MCF 10A (cell line): ENCODE results near the gene ZDHHC1. TPM values are rescaled to one million over a fixed set of nuclear protein-coding genes. Genes with fewer than 3 reads are reported as not detected.
A peak's percentile ranks its signal among the peaks of the same experiment; 100 is the strongest.

Source experiments
- BruUV-seq: library from RNA; stranded (reverse); fragments of 400-500 nt; replicated peaks from 2 replicates; lab custom pipeline; 2021; lab: Mats Ljungman, UMichigan
- CTCF ChIA-PET: fragments of 300-600 bp; sonication (Branson Sonifier 250); formaldehyde crosslinking; extraction: SDS; loops from one replicate; lab custom pipeline; 2021; ENCODE audit warnings: antibody characterized with exemption, inconsistent platforms; lab: Yijun Ruan, JAX
- POLR2A ChIA-PET: fragments of 300-600, 350-650 bp; sonication (Branson Sonifier 250); formaldehyde crosslinking; extraction: SDS; loops from one replicate; lab custom pipeline; 2020; ENCODE audit warnings: antibody characterized with exemption, inconsistent platforms; lab: Yijun Ruan, JAX
- DNase-seq: peaks from one replicate; pipeline ENCODE4 v3.0.0-alpha.2; 2018; ENCODE audit not compliant: unreplicated experiment
- H3K27ac Mint-ChIP-seq: one replicate; pipeline ENCODE4 v1.8.0; 2022; ENCODE audit warnings: mild to moderate bottlenecking, low read depth, mixed read lengths; ENCODE audit not compliant: unreplicated experiment
- H3K27me3 Mint-ChIP-seq: one replicate; pipeline ENCODE4 v1.8.0; 2022; ENCODE audit warnings: mixed read lengths; ENCODE audit not compliant: insufficient read depth, unreplicated experiment
- H3K36me3 Mint-ChIP-seq: one replicate; pipeline ENCODE4 v1.8.0; 2022; ENCODE audit warnings: mild to moderate bottlenecking, moderate library complexity, mixed read lengths; ENCODE audit not compliant: insufficient read depth, unreplicated experiment
- H3K4me1 Mint-ChIP-seq: one replicate; pipeline ENCODE4 v1.8.0; 2022; ENCODE audit warnings: mixed read lengths; ENCODE audit not compliant: insufficient read depth, unreplicated experiment
- H3K4me3 Mint-ChIP-seq: one replicate; pipeline ENCODE4 v1.8.0; 2022; ENCODE audit warnings: mild to moderate bottlenecking, moderate library complexity, mixed read lengths; ENCODE audit not compliant: unreplicated experiment
- H3K9me3 Mint-ChIP-seq: one replicate; pipeline ENCODE4 v1.8.0; 2022; ENCODE audit warnings: mixed read lengths; ENCODE audit not compliant: unreplicated experiment
- CTCF ChIP-seq: fragments of 200-600 bp; IDR thresholded peaks from one replicate; pipeline ENCODE4 v1.8.0; 2022; ENCODE audit warnings: antibody characterized with exemption, mild to moderate bottlenecking; ENCODE audit not compliant: unreplicated experiment
- intact Hi-C: fragments of 100-400 bp; cut with micrococcal nuclease; formaldehyde crosslinking; loops from 2 replicates; pipeline ENCODE4 v1.14.1; 2022
- total RNA-seq: library from RNA; stranded (reverse); gene quantifications from 2 replicates; pipeline ENCODE4 v1.2.3, GENCODE V29; 2022

Gene ZDHHC1
- total RNA-seq, 1 experiment from 2014 or later = 5.9 TPM

DNA sequence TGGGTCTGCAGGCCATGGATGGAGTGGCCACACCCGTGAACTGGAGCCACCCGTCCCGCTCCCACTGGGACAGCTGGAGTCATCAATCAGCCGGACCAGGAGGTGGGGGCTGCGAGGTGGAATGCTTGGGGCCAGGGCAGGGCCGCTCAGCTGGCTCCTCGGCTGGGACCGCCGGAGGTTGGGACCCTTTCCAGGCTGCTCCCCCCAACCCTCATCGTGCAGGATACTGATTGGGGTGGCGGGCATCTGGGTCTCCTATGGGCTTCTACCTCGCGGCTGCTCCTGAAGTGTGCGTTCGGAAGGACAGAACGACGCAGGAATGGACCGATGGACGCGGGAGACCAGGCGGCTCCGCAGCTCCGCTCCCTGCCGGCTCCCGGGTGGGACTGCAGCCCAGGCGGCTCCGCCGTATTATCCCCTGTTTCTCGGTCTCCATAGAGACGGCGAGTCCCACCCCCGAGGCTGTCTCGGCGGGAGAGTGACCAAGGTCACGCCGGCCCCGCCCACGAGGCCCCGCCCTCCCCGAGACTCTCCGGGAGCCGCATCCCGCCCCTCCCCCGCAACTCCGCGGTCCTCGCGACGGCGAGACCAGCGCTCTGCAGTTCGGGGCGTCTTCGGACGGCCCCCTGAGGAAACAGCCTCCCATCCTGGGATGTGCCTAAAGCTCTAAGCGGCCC lies 23.0 kb downstream of the ZDHHC1 start, which contains the start of gene TPPP3:
Gene TPPP3, minus strand, starts transcription at position 388 of the 677 bp plus-strand sequence. CDS start 2,387 bp downstream, outside the sequence.
- Mint-ChIP-seq H3K4me3 (no peak within 1 kb of the TSS), H3K27ac (peak within 1 kb of the TSS; percentile 44), H3K4me1 (peaks cover 14% of the 10 kb centered on the region), H3K9me3 (no peaks in the 10 kb centered on the region), H3K27me3 (no peaks in the 10 kb centered on the region), H3K36me3 (no peaks in the 10 kb centered on the region)
- no peak for TF ChIP-seq CTCF
- intact Hi-C loops = no loop called here
- ChIA-PET POLR2A (no interaction called here), CTCF (interaction anchor here (0.6 to 0.7 kb wide), 2 partner anchors 34 to 400 kb away, joined by 3 read pairs; no protein-coding TSS in a partner anchor)
- no TSS peak for BruUV-seq
- no peak for DNase-seq

GRCh38 chr16:67392301-67393059 lies 23.8 kb downstream of the ZDHHC1 start:
- ChIA-PET CTCF (interaction anchor here (0.6 to 0.7 kb wide), 2 partner anchors 35 to 399 kb away, joined by 3 read pairs; no protein-coding TSS in a partner anchor), POLR2A (no interaction called here)
- Mint-ChIP-seq H3K4me1 (peaks cover 14% of the 10 kb centered on the region), H3K36me3 (no peaks in the 10 kb centered on the region), H3K27ac (peak overlapping the region; percentile 44), H3K9me3 (no peaks in the 10 kb centered on the region), H3K4me3 (no peak overlapping the region), H3K27me3 (no peaks in the 10 kb centered on the region)
- no TSS peak for BruUV-seq
- no peak for TF ChIP-seq CTCF
- no peak for DNase-seq
- intact Hi-C loops = no loop called here

DNA sequence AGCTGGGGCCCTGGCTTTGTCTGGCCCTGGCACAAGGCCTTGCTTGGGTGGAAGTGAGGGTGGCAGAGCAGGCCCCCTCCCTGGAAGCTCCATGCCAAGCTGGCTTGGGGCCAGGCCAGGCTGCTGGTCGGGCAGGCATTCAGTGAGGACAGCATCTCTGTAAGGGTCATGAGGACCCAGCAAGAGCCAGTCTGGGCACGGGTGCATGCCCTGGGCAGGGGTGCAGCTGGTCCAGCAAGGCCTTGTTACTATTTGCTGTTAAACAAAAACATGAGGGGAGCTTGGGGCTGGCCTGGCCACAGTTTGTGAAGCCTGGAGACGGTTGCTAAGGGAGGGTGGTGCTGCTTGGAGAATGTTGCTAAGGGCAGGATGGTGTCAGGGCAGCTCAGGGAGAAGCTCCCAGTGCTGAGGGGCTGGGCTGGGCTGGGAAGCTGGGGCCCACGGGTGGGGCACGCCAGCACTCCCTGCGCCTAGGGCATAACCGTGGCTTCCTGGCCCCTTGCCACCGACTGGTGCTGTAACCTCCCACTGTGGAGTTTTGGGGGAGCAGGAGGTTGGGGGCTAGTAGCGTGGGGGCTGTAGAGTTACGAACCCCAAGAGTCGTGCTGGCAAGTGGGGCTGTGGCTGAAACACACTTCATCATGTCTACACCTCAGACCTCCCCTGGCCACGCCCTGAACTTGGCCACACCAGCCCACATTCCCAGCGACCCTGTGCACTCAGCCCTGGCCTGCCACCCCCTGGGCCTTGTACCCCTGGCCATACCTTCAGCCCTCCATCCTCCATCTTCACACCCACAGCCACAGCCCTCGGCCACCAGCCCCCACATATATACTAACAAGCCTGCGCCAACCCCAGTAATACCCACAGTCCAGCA lies 24.6 kb downstream of the ZDHHC1 start:
- peak overlapping the region; percentile 44 for H3K27ac Mint-ChIP-seq
- H3K4me1 Mint-ChIP-seq = peaks cover 14% of the 10 kb centered on the region
- DNase-seq = no peak
- intact Hi-C loops = no loop called here
- ChIA-PET CTCF (interaction anchor here (0.9 kb wide), 1 partner anchor 131 kb away, joined by 4 read pairs; no protein-coding TSS in a partner anchor), POLR2A (no interaction called here)
- H3K36me3 Mint-ChIP-seq = no peaks in the 10 kb centered on the region
- H3K27me3 Mint-ChIP-seq = peaks cover 1% of the 10 kb centered on the region
- no TSS peak for BruUV-seq
- TF ChIP-seq CTCF = no peak
- no peaks in the 10 kb centered on the region for H3K9me3 Mint-ChIP-seq
- H3K4me3 Mint-ChIP-seq = no peak overlapping the region
